ENCODE results near the gene APBB2. TPM values are rescaled to one million over a fixed set of nuclear protein-coding genes. Genes with fewer than 3 reads are reported as not detected.

Gene APBB2
- total and polyA plus RNA-seq, 2 of the 8 experiments (the other 6 are each of a cell fraction or from before 2014, with no cell fraction given) = 58.7 to 59.4 TPM

DNA sequence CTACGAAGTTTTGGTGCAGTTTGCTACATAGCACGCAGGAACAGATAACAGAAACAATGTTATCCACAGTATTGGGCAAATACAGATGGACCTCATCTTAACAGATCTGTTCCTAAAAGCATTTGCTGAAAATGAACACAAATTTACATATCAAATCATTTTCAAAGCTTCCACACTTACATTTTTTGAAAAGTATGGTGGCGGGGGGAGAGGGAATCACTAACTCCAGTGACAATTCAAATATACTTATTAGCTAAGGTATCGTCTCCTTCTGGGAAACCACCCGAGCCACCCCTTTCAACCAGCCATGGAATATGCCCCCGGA lies 289.6 kb downstream of the APBB2 start:
- H2BK12ac ChIP-seq (ENCODE audit: low read depth, low read length) = no peak overlapping the region
- H4K8ac ChIP-seq (ENCODE audit: extremely low read depth, insufficient read depth, low read length) = no peak overlapping the region
- no peaks in the 10 kb centered on the region for H3K27me3 ChIP-seq (replicated peaks in 1 of 4; ENCODE audit: control insufficient read depth in 3 of 4, extremely low read depth in 1 of 4, insufficient read depth in 3 of 4, low read length in 3 of 4)
- H3K9me3 ChIP-seq (ENCODE audit: insufficient read depth in 2 of 2, low read depth in 1 of 2, low read length in 1 of 2) = no peaks in the 10 kb centered on the region
- DNase-seq (ENCODE audit: low read depth in 1 of 2, low spot score in 2 of 2) (no peak), FAIRE-seq (no peak)
- H3K27ac ChIP-seq (ENCODE audit: low read depth, low read length) = no peak overlapping the region
- no peak overlapping the region for H2BK15ac ChIP-seq (ENCODE audit: low read length)
- H3K23ac ChIP-seq (ENCODE audit: insufficient read length) = no peak overlapping the region
- no peak overlapping the region for H3K56ac ChIP-seq (replicated peaks; ENCODE audit: insufficient read length, low read depth, low read length)
- no peaks in the 10 kb centered on the region for H3K36me3 ChIP-seq (ENCODE audit: control insufficient read depth in 2 of 4, insufficient read depth in 4 of 4, low read length in 3 of 4)
- WGBS, 2 experiments (ENCODE audit: extremely low coverage in 1 of 2, insufficient coverage in 1 of 2, insufficient read length in 1 of 2, insufficient replicate concordance in 2 of 2, low coverage in 1 of 2, low lambda C conversion rate in 2 of 2, missing lambda C conversion rate in 1 of 2) = 92% methylated on average over 6 of the region's 6 CpGs; no CpG with 5 or more reads in 1 of the 2 experiments
- CTCF ChIA-PET (ENCODE audit: partially characterized antibody) = interaction anchor here (0.6 to 10.6 kb wide), 56 partner anchors 11 to 333 kb away, joined by 3 to 224 read pairs (median 4); no protein-coding TSS in a partner anchor
- H3K18ac ChIP-seq (ENCODE audit: extremely low read depth, low read length) = no peak overlapping the region
- H2BK20ac ChIP-seq (ENCODE audit: low read length) = no peak overlapping the region
- no peak overlapping the region for H3K4ac ChIP-seq (replicated peaks; ENCODE audit: insufficient read length, low read depth, low read length)
- no peaks in the 10 kb centered on the region for H3K79me1 ChIP-seq (ENCODE audit: low read depth, low read length)
- no peak overlapping the region for H2AFZ ChIP-seq (ENCODE audit: low read length)
- no peak overlapping the region for H2BK5ac ChIP-seq (ENCODE audit: low read depth, low read length)
- peaks cover 0 to 1% (median 0%) of the 10 kb centered on the region in 4 experiments; a peak in 2 of 7 replicates for H3K4me1 ChIP-seq (replicated peaks in 1 of 4; ENCODE audit: control insufficient read depth in 3 of 4, insufficient read depth in 4 of 4, low read length in 3 of 4)
- H3K23me2 ChIP-seq (ENCODE audit: low read depth, low read length) = no peaks in the 10 kb centered on the region
- no peak overlapping the region for H4K91ac ChIP-seq (replicated peaks; ENCODE audit: insufficient read length, low read length)
- POLR2A ChIA-PET (ENCODE audit: partially characterized antibody) = interaction anchor here (0.6 to 2.3 kb wide), 3 partner anchors 16 to 291 kb away, joined by 3 to 7 read pairs (median 4); no protein-coding TSS in a partner anchor
- no peak overlapping the region for H3K4me3 ChIP-seq (ENCODE audit: extremely low read depth in 1 of 4, insufficient read depth in 2 of 4, low read depth in 3 of 4, low read length in 4 of 4)
- no peak overlapping the region for H2BK120ac ChIP-seq (replicated peaks; ENCODE audit: low read depth, low read length)
- TF ChIP-seq CTCF (IDR thresholded peaks at IDR 0.05; ENCODE audit: control extremely low read depth in 1 of 3, insufficient read depth in 1 of 3, low read depth in 1 of 3, low read length in 3 of 3) (no peak), SRF (IDR thresholded peaks at IDR 0.05; ENCODE audit: low read depth, low read length) (no peak)
- H3K9ac ChIP-seq (replicated peaks in 1 of 4; ENCODE audit: extremely low read depth in 1 of 4, low read depth in 3 of 4, low read length in 3 of 4) = no peak overlapping the region
- no peaks in the 10 kb centered on the region for H3K79me2 ChIP-seq (ENCODE audit: control insufficient read depth in 1 of 2, insufficient read depth in 2 of 2, low read length in 2 of 2)
- H2AK5ac ChIP-seq (ENCODE audit: low read depth, low read length) = no peak overlapping the region
- no peak overlapping the region for H4K5ac ChIP-seq (ENCODE audit: insufficient read length, low read depth, low read length)
- no peaks in the 10 kb centered on the region for H4K20me1 ChIP-seq (replicated peaks in 1 of 2; ENCODE audit: control insufficient read depth in 1 of 2, insufficient read depth in 2 of 2, low read length in 2 of 2)
- H3K14ac ChIP-seq (ENCODE audit: insufficient read length) = no peak overlapping the region
- H3K4me2 ChIP-seq (ENCODE audit: insufficient read depth in 1 of 2, low read depth in 2 of 2, low read length in 2 of 2) = no peak overlapping the region

Data from H1 (cell line).